ENCODE results near the gene ZXDC. TPM values are rescaled to one million over a fixed set of nuclear protein-coding genes. Genes with fewer than 3 reads are reported as not detected.

The ZXDC gene
- total RNA-seq, 1 donor from 2014 or later: 36.8 TPM

DNA sequence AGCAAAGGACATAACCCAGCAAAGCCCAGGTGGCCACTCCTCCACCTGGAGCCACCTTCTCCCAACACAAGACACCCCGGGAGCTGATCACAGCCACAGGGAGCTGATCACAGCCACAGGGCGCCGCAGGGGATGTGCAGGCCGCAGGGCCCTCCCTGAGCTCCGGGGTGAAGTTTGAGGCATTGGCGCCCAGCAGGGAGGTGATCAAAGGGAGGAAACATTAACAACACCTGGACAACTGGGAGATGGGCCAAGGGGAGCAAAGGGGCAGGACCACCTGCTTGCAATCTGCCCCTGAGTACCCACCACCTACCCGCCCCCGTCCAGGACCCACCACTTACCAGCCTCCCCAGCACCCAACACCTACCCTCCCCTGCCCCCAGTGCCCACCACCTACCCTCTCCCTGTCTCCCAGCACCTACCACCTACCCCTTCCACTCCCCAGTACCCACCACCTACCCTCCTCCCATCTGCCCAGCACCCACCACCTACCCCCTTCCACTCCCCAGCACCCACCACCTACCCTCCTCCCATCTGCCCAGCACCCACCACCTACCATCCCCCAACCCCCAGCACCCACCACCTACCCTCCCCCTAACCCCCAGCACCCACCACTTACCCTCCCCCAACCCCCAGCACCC is 39.5 kb upstream of the ZXDC start:
- Histone ChIP-seq H3K27me3 (no peaks in the 10 kb centered on the region), H3K36me3 (no peaks in the 10 kb centered on the region), H3K27ac (no peak overlapping the region), H3K4me1 (no peaks in the 10 kb centered on the region), H3K4me3 (no peak overlapping the region), H3K9me3 (no peaks in the 10 kb centered on the region)
- DNase-seq (ENCODE audit: extremely low spot score in 2 of 2): no peak
- intact Hi-C loops (cut with DNase I): no loop called here
- TF ChIP-seq POLR2AphosphoS5 (IDR thresholded peaks at IDR 0.05; ENCODE audit: insufficient read depth in 1 of 2, low read depth in 1 of 2) (no peak), POLR2A (IDR thresholded peaks at IDR 0.05) (no peak), CTCF (IDR thresholded peaks at IDR 0.05) (no peak)

- TF ChIP-seq POLR2A (IDR thresholded peaks at IDR 0.05) (no peak), POLR2AphosphoS5 (IDR thresholded peaks at IDR 0.05; ENCODE audit: insufficient read depth in 1 of 2, low read depth in 1 of 2) (no peak), CTCF (IDR thresholded peaks at IDR 0.05) (no peak)
- DNase-seq (ENCODE audit: extremely low spot score in 2 of 2): no peak
- no peak overlapping the region for H3K4me3 ChIP-seq
- no peaks in the 10 kb centered on the region for H3K4me1 ChIP-seq
- intact Hi-C loops (cut with DNase I): no loop called here
- no peak overlapping the region for H3K27ac ChIP-seq
- H3K9me3 ChIP-seq: no peaks in the 10 kb centered on the region
- H3K36me3 ChIP-seq: no peaks in the 10 kb centered on the region
- no peaks in the 10 kb centered on the region for H3K27me3 ChIP-seq
Observed at GRCh38 chr3:126514161-126514560, 38.5 kb upstream of the ZXDC start.

- Histone ChIP-seq H3K27me3 (no peaks in the 10 kb centered on the region), H3K4me3 (no peak overlapping the region), H3K27ac (no peak overlapping the region), H3K4me1 (no peaks in the 10 kb centered on the region), H3K36me3 (no peaks in the 10 kb centered on the region), H3K9me3 (no peaks in the 10 kb centered on the region)
- no peak for DNase-seq (ENCODE audit: extremely low spot score in 2 of 2)
- TF ChIP-seq POLR2AphosphoS5 (IDR thresholded peaks at IDR 0.05; ENCODE audit: insufficient read depth in 1 of 2, low read depth in 1 of 2): no peak
- no peak for TF ChIP-seq CTCF (IDR thresholded peaks at IDR 0.05)
- intact Hi-C loops (cut with DNase I): no loop called here
Observed at GRCh38 chr3:126512916-126513650, 37.4 kb upstream of the ZXDC start.

DNA sequence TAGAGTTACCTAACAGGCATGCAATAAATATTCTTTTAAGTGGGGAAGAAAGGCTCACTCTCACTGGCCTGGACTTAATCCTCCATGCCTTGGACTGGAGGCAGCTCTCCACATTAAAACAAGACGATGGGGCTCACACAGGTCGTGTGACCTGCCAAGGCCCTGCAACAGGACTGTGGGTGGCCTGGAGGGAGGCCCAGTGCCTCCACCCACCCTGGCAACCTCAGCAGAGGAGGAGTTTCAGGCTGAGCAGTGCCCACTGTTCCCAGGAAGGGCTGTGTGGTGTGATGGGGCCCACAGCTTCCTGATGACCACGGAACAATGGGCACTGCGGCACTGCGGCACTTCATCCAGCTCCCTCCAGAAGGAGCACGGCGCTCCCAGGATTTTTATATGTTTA is 36.3 kb upstream of the ZXDC start:
- H3K4me3 ChIP-seq: no peak overlapping the region
- no peak for TF ChIP-seq POLR2AphosphoS5 (IDR thresholded peaks at IDR 0.05; ENCODE audit: insufficient read depth in 1 of 2, low read depth in 1 of 2)
- no peak for TF ChIP-seq POLR2A (IDR thresholded peaks at IDR 0.05)
- no peak for TF ChIP-seq CTCF (IDR thresholded peaks at IDR 0.05)
- no peaks in the 10 kb centered on the region for H3K4me1 ChIP-seq
- no peaks in the 10 kb centered on the region for H3K27me3 ChIP-seq
- H3K9me3 ChIP-seq: no peaks in the 10 kb centered on the region
- intact Hi-C loops (cut with DNase I): no loop called here
- no peaks in the 10 kb centered on the region for H3K36me3 ChIP-seq
- no peak overlapping the region for H3K27ac ChIP-seq
- DNase-seq (ENCODE audit: extremely low spot score in 2 of 2): no peak

DNA sequence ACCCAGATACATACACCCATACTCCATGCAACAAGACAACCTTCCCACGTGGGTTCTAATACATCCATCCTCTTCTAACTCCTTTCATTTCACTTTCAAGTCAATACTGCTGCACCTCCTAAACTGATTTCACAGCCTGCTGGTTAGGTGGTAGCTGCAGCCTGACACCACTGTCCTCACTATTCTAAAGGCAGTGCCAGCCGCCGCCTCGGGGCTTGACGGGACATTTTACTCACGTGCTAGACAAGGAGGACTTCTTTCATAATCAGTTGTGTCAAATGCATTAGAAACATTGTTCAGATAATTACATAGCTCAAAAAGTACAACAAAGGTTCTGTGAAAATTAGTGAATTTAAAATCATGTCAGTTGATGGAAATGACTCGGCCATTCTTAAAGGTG is 35.6 kb upstream of the ZXDC start:
- Histone ChIP-seq H3K27me3 (no peaks in the 10 kb centered on the region), H3K4me1 (no peaks in the 10 kb centered on the region), H3K36me3 (no peaks in the 10 kb centered on the region), H3K4me3 (no peak overlapping the region), H3K9me3 (no peaks in the 10 kb centered on the region), H3K27ac (no peak overlapping the region)
- intact Hi-C loops (cut with DNase I): no loop called here
- DNase-seq (ENCODE audit: extremely low spot score in 2 of 2): no peak
- TF ChIP-seq POLR2AphosphoS5 (IDR thresholded peaks at IDR 0.05; ENCODE audit: insufficient read depth in 1 of 2, low read depth in 1 of 2) (no peak), POLR2A (IDR thresholded peaks at IDR 0.05) (no peak), CTCF (IDR thresholded peaks at IDR 0.05) (no peak)
